HTERT RPE-1 (cell line): ENCODE data around the gene SPPL3.

Source experiments
- in situ Hi-C: fragments of 300-500 bp; cut with MboI; formaldehyde crosslinking; loops from 4 replicates; pipeline ENCODE4 v1.14.3; 2020; ENCODE audit warnings: low sequenced_read_pairs

Gene SPPL3

DNA sequence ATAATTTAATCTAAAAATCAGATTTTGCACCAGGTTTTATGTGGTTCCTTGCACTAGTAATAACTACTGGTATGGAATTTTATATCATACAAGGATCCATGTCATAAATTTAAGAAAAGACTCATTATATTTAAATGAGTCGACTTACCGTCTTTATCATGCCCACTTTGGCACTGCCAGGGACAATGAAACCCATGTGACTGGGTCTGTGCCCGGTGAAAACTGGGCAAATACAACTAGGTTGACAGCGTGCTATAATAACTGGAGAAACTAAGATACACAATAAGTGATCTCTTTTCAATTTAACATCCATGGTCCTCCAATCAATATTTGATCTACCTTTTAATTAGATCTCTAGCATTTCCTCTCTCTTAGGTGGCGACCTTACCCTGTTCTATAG lies 114.0 kb downstream of the SPPL3 start:
- in situ Hi-C loops = no loop called here

DNA sequence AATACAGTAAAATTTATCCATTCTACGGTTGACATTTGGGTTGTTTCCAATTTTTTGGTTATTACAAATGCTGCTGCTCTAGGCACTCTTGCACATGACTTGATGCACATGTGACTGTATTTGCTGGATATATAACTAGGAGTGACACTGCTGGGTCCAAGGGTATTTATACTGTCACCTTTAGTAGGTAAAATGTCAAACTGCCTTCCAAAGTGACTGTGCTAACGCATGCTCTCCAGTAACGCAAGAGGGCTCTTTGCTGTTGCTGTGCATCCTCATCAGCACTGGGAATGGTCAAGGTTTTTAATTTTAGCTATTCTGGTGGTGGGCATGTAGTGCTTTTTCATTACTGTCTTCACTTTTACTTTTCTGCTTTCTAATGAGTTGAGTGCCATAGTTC lies 116.3 kb downstream of the SPPL3 start:
- in situ Hi-C loops = no loop called here

DNA sequence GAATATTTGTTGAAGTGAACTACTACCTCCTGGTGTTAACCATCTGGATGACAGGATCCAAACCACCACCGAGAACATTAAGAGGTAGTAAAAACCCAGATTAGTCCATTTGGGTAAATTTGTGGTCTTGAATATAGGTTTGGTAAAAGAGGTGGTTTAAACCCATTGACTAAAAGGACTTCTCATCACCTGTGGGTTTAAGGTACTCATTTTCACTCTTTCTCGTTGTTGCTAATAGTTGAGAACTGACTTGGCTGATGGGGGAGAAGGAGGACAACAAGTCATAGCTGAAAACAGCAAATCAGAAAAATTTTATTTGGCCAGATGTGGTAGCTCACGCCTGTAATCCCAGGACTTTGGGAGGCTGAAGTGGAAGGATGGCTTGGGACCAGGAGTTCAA lies 119.4 kb downstream of the SPPL3 start:
- in situ Hi-C loops = no loop called here

DNA sequence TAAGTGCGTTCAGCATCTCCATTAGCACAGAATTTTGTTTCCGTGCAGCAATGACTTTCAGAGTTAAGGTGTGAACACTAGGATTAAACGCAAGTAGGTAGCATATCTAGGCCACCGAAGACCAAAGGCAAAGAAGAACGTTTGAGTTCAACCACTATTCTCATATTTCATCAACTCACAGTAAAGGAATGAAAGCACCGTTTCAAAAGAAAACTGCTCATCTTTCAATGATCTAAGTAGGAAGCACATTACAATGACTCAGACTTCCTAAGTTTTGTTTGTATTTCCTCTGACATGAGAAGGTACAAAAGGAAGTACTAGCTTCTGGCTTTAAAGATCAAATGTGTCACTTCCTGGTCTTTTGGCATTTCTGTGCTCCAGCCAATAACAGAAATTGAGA lies 121.0 kb downstream of the SPPL3 start:
- in situ Hi-C loops = no loop called here

DNA sequence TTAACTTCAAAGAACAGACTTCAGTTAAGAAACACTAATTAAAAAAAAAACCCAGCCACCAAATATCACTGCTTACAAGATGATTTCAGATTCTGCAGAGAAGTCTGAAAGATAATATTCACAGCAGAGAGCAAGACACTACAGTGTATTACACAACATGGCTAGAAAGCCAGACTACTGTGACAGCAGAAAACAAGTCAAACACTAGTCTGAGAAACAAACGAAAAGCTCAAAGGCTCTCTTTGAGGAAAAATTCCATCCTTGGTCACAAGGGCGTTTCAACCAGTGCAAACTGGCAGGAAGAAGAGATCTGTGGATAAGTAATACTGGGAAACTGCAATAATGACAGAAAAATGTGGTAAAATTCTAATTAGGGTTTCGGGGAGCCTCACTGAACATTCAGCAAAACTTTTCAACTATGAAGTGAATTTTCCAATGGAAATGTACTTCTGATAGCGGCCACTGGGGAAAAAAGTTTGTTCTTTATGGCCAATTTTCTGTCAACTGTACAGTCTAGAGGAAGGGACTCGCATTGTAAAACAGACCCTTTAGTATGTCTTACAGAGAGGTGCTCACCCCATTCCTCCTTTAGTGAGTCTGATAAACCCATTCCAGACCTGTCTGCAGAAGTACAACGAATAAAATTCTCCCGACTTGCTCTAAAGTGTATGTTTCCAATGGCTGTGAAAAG lies 128.2 kb downstream of the SPPL3 start:
- in situ Hi-C loops = no loop called here

DNA sequence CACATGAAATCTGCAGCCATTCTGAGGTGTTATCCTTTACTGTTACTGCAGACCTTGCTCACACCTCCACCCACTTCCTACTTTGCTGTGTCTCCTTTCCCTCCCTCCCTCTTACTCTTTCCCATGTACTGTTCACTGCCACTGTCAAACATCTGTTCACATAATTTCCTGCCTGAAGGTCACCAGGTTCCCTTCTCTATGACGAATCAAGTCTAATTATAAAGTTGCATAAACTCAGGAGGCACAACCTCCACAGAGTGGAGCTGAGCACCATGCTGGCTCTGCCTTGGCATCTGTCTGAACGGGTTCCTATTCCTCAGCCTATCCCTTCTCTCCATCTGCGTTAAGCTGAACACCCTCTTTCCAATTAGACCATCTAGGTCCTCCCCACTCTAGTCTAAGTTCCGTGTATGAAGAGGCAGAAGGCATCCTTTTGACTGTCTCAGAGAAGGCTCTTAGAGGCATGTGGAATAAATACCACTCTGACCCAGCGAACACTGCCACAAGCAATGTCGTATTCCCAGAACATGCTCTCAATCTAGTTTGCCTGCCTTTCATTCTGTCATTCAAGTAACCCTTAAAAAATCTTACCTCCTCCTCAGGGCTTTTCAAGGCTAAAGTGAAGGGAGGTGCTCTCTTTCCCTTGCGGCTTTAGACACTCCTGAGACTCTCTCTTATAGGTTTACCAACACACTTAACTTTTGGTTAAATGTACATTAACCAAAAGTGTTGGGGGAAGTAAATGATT lies 129.8 kb downstream of the SPPL3 start:
- in situ Hi-C loops = no loop called here

DNA sequence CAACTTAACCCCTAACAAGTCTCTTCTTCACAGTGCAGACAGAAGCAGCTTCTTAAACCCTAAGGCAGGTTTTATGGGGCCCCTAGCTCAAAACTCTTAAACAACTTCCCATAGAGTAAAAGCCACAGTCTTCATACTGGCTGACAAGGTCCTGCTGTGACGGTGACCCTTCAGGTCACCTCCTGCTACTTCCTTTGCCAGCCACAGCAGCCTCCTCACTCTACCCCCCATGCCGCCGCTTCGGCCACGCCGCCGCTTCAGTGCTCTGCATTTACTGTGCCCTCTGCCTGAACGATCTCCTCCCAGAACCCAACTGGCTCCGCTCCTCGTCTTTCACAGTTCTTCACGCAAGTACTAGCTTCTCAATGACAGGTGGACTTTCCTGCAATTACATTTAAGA lies 133.1 kb downstream of the SPPL3 start:
- in situ Hi-C loops = no loop called here

DNA sequence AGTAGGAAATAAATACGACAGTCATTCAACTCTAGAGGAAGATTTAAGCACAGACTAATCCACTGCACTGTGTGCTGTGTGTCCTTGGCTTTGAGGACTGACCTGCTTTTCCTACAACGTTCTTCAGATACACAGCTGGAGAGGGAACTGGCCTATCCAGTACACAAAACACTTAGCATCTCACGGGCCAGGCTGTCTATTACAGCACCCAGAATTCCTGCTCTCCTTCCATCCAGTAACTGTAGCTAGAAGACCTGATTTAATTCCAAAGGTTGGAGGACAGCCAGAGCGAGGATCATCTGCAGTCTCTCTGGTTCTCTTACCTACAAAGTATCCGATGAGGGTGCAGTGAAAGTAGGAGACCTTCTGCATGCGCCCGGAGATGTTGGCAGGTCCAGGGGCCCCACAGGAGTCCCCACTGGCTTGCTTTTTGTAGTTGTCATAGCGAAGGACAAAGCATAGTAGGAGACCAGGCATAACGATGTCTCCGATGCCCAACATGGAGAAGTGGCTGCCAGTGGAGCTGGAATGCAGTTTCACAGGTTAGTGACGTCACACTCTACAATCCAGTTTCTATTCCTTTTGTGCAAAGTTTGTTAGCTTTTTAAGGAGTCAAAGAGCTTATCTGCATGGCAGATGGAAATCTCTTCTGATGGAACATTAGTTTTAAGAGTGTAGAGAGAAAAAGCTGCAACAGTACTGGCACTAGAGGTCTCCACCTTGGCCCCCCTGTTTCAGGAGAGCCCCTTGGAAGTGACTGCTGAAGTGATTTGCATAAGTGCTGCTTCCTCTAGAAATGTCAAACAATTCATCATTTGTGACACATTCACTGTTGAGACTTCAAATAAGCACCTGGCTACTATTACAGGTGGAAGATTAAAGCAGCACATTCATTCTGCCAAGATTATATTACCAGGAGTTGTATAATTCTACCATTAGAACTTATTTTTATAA lies 136.8 kb downstream of the SPPL3 start:
- in situ Hi-C loops = no loop called here

DNA sequence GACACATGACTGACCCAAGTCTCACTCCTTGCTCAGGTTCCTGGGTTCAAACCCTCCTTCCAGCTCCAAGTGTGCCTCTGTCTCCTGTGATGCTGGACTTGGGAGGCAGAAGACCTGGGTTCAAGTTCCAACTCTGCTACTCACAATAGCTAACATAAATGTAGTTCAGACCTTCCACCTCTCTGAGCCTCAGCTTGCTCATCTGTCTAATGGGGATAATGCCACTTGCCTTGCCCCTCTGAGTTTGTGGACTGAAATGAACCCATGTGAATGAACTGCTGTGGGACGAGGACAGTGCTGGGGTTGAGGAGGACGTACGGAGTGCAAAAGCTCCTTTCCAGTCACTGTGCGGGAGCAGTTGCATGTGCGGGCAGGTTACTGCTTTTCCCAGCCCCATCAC lies 137.6 kb downstream of the SPPL3 start:
- in situ Hi-C loops = no loop called here

DNA sequence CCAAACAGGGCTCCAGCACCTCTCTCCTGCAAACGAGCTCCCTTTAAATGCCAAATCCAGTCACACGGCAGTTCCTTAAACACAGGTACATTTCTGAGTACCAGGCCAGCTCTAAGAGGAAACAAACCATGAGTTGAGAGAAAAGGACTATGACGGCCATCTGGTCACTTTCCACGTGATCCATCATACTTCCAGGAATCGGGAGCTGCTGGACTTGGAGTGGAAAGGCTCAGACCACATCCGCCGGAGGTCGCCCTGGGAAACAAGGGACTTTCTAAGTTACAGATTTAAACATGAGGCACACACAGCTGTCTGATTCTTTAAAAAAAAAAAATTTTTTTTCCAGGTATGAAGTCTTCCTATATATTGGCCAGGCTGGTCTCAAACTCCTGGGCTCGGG lies 139.3 kb downstream of the SPPL3 start:
- in situ Hi-C loops = no loop called here

DNA sequence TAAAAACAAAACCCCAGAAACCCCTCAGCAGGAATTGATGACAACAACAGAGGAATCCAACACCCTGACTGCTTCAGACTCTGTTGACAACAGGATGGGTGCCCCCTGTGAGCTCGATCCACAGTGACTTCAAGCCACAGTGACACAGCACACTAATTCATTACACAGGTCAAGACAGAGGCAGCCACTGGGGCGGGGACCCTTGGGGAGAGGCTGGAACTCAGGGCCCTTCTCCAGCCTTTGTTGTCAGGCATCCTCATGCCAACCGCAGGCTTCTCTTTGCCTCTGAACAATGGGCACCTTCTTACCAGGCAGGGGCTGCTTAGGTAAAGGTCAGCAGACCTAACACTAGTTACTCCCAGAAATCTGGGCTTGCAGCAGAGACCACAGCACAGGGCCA lies 140.9 kb downstream of the SPPL3 start:
- in situ Hi-C loops = no loop called here

DNA sequence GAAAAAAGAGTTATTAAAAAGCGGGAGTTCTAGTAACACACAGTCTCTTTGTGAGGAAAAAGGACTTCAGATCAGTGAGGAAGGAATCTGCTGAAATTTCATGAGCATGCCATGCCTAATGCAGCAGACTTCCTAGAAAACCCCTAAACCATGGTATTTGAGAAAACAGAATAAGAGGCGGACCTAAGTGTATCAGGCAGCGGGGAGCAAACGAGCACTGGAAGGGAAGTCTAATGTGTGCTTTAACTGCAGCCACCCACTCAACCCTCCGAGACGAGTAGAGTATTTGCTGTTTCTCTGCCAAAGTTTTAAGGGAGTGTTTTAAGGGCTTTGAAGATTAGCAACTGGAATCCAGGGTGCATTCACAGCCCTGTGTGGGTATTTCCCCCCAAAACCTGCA lies 142.1 kb downstream of the SPPL3 start:
- in situ Hi-C loops = no loop called here

DNA sequence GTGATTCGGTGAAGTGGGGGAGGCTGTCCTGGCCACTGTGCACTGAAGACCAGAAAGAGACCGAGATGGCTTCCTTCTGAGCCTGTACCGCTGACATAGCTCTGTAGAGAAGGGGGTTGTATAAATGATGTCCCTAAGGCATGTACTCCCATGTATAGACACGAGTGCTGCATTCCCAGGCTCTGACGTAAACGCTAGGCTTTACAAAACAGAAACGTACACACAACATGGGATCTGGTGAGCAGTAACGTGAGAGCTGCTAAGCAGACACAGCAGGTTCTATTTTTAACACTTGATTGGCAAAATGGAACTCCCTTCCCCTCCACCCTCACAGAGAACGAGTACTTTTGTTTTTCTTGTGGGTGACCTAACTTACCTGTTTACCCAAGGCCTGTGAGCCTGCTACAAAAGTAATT lies 142.6 kb downstream of the SPPL3 start:
- in situ Hi-C loops = no loop called here

DNA sequence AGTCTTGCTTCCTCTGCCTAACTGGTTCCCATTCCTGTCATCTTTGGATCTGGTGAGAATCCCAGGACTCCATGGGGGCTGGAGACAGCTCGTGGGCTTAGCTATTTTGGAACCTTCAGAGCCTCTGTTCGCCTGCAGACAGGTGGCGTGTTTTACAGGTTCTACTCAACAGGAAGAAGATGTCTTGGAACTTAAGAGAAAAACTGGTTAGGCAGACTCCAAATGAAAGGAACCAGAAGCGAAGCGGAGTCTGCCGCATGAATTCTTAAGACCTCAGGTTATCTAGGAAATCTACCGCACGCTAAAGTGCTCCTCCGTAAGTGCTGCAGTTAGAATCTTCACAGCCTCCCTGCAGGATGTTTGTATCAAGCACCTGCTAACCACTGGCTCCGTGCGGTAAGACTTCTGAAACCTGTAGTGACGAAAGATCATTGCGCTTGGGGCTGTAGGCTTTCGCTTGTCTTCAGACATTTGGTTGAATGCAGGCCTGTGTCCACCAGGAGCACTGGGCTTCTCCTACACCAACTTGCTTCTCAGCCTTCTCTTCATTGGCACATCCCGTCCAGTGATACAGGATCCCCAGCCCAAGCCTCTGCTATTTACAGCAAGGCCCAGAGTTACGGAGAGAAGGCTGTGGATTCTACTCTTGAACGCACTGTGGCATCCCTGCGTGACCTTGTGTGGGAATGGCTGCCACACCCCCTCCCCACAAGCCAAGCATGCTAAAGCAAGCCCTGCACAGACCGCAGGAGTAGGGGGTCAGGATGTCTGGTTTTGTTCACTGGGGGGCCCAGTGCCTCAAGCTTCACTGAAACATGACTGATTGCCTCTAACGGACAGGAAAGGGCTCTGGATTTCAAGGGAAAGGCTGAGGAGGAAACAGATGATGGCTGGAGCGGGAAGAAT lies 143.6 kb downstream of the SPPL3 start:
- in situ Hi-C loops = no loop called here

DNA sequence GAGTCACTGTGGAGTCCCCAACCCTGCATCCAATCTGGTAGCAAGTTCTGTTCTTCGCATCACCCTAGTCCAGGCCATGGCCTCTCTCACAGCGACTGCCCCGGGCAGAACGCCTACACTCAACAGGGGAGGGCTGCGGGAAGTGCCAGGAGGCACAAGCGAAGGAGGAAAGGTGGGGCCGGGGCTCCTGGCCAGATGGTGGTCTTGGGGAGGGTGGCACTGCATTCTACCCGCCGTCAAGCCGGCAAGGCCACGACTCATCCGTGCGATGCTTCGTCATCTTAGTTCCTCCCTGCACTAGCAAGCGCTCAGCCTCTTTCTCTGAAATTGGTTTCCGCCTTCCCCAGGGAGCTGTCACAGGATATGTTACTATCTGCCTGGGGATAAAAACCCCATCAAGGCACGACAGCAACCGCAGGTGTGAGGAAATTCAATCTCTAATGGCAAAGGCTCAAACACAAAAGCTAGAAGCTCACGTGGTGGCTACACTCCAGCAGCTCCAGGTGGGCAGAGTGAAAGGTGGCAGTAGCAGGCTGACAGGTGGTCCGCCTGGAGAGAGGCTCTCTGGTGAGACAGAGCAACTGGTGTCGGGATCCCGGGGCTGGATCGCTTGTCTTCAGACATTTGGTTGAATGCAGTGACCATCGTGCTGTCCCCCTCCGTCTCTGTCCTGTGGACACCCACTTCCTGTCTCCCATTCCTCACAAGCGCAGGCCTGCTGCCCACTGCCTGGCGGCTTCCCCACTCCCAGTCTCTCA lies 144.4 kb downstream of the SPPL3 start:
- in situ Hi-C loops = no loop called here

DNA sequence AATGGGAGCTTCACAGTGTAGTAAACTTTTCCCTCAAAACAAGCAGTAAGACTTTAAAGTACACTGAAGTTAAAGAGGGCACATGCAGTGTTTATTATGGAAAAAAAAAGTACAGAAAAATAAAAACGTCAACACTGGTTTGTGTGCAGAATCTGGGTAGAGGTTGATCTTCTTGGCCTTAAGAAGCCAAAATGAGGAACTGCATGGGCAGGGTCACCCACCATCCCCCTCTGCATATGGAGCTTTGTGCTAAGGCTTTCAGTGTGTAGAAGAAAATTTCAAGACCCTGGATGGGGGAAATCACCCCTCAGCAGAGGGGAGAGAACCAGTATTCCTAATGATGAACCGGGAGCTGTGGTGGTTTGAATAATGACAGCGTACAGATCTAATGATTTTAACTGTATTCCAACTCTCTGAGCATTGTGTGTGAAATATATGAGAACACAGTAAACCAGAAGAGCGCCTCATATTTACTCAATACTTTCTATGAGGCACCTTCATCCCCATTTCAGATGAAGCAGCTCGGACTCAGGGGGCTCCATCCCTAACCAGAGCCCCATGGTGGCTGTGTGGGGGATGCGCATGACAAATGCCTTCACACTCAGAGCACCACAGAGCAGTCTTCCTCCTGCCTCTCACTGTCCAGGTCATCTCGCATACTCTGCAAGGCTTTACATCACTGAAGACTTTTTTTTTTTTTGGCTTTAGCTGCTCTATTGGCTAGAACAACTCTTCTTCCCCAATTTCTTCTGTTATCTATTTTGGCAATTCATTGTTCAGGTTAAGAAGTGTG lies 145.2 kb downstream of the SPPL3 start:
- in situ Hi-C loops = no loop called here

DNA sequence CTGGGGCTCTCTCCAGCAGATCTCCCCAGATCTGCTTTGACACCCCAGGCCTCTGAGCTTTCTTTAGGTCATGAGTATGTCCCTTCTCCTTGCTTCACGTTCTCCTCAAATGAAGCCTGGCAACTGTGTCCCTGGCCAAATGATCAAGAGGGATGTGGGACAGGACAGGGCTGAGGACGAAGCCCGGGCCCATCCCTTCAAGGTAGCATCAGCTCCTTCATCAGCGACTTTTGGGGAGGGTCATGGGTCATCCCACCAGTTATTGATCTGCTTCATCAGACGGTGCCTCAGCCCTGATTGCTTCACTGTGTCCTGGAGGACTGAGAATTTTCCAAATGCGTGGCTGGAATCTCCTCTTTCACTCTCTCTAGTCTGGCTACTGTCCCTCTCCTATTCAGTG lies 146.2 kb downstream of the SPPL3 start:
- in situ Hi-C loops = no loop called here

DNA sequence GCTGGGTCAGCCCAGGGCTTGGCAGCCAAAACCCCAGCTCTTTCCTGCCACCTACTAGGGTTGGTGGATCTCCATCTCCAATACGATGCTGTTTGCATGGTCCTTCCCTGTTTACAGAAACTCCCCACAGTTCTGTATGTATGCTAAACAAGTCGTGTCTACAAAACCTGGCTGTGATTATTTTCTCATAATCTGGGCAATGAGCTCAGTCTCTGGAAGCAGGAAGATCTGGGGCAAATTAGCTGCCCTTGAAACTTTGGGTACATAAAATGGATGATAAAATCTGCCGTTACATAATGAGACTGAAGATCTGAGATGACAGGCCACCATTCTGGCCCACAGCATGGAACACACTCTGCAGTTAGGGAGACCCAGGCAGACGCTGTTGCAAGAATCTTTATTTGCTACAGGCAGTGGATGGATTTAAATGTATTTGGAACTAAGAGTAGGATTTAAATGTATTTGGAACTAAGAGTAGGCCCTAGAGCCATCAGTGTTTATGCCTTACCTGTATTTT lies 146.9 kb downstream of the SPPL3 start:
- in situ Hi-C loops = no loop called here

DNA sequence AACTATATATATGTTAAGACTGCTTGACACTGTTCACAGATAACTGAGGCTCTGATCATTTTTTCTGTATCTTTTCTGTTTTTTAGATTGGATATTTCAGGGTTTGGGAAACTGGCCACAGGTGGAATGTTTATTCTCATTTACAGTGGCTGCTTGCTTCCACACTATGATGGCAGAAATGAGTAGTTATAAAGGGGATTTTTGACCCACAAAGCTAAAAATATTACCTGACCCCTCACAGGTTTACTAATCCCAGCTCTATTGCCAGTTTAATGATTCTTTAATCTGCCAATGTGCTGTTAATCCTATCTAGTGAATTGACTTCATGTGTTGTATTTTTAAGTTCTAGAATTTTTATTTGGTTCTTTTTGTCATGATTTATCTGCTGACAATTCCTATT lies 148.9 kb downstream of the SPPL3 start:
- in situ Hi-C loops = no loop called here
